K562 (cell line): ENCODE results near the gene ZFAND2B. TPM values are rescaled to one million over a fixed set of nuclear protein-coding genes. Genes with fewer than 3 reads are reported as not detected.

Experiments
- ARID2 ChIP-seq: fragments of 450-650 bp; IDR thresholded peaks from 2 replicates; pipeline ENCODE4 v1.6.1; 2017; ENCODE audit warnings: antibody characterized with exemption, mild to moderate bottlenecking
- BACH1 ChIP-seq: fragments of 200-800 bp; sonication (Bioruptor generic); IDR thresholded peaks from 2 replicates; pipeline ENCODE4 v1.6.1; 2016; ENCODE audit warnings: missing genetic modification characterization, missing compliant biosample characterization
- BDP1 ChIP-seq: IDR thresholded peaks from 3 replicates; pipeline ENCODE4 v1.6.1; 2011; ENCODE audit not compliant: insufficient read length, insufficient read depth
- GABPA ChIP-seq: fragments of 200-800 bp; sonication (Bioruptor generic); conservative IDR thresholded peaks from 2 replicates; pipeline ENCODE4 v1.6.1; 2016; ENCODE audit warnings: low read depth, missing genetic modification characterization, missing compliant biosample characterization
- POLR2AphosphoS5 ChIP-seq: IDR thresholded peaks from 2 replicates; pipeline ENCODE4 v1.6.1; 2011; ENCODE audit warnings: mild to moderate bottlenecking, low read depth, low read length, moderate library complexity; ENCODE audit not compliant: control insufficient read depth, insufficient read depth
- SIN3A ChIP-seq, 2 experiments: fragments of 150-350 bp in 1 of 2; IDR thresholded peaks; 2 replicates each; pipeline ENCODE4 v1.6.1; 2011 to 2016; ENCODE audit warnings: borderline replicate concordance in 2 of 2, low read depth in 2 of 2, low read length in 2 of 2, mild to moderate bottlenecking in 2 of 2, moderate library complexity in 2 of 2; ENCODE audit not compliant: control insufficient read depth in 1 of 2
- TOE1 ChIP-seq, 2 experiments: fragments of 450-650 bp in 1 of 2; sonication (generic) in 1 of 2; formaldehyde crosslinking in 1 of 2; IDR thresholded peaks; 2 replicates each; pipeline versions ENCODE4 v1.7.1 to v1.8.0; 2016 to 2022; ENCODE audit warnings: borderline replicate concordance in 2 of 2, mild to moderate bottlenecking in 2 of 2, antibody characterized with exemption in 1 of 2, inconsistent platforms in 1 of 2, low read depth in 1 of 2, missing genetic modification reagents in 1 of 2, moderate library complexity in 1 of 2
- ZBTB12 ChIP-seq: fragments of 250-450 bp; sonication (Bioruptor Pico); IDR thresholded peaks from 2 replicates; pipeline ENCODE4 v1.4.0; 2020
- ZBTB26 ChIP-seq: fragments of 450-650 bp; formaldehyde crosslinking; IDR thresholded peaks from 2 replicates; pipeline ENCODE4 v1.4.0; 2022; ENCODE audit warnings: missing genetic modification characterization
- ZBTB9 ChIP-seq: fragments of 450-650 bp; formaldehyde crosslinking; IDR thresholded peaks from 2 replicates; pipeline ENCODE4 v1.4.0; 2020; ENCODE audit warnings: mild to moderate bottlenecking, moderate library complexity
- ZNF444 ChIP-seq: fragments of 250-450 bp; sonication (Bioruptor Pico); IDR thresholded peaks from 2 replicates; pipeline ENCODE4 v1.4.0; 2020; ENCODE audit warnings: mild to moderate bottlenecking, moderate library complexity
- ZNF668 ChIP-seq: fragments of 250-450 bp; sonication (Bioruptor Pico); IDR thresholded peaks from 2 replicates; pipeline ENCODE4 v1.8.0; 2022; ENCODE audit warnings: mild to moderate bottlenecking, inconsistent platforms
- polyA plus RNA-seq, 8 experiments: library from polyadenylated mRNA; depleted of rRNA in 4 of 8; stranded (reverse) in 5 of 8; unstranded in 3 of 8; fragments of >200 nt; fragmentation: Nextera tagmentation in 2 of 8; fragmentation: Illumina TruSeq in 1 of 8; extraction: Ambion mirVana in 2 of 8; extraction: Trizol in 1 of 8; gene quantifications; 2 replicates each; pipeline versions ENCODE4 v1.2.1 to v1.2.3, GENCODE V29; 2011 to 2014; ENCODE audit warnings: inconsistent platforms in 1 of 8, missing spikeins in 1 of 8
- total RNA-seq, 7 experiments: library from RNA; depleted of rRNA in 6 of 7; stranded (reverse); fragments of >200 nt in 6 of 7; fragmentation: Illumina TruSeq in 2 of 7; extraction: Trizol in 2 of 7; gene quantifications; 2 replicates each; pipeline versions ENCODE4 v1.2.1 to v1.2.3, GENCODE V29; 2011 to 2021; ENCODE audit warnings: low replicate concordance in 1 of 7

Gene ZFAND2B
- total and polyA plus RNA-seq, 9 of the 15 experiments (the other 6 are each of a cell fraction or from before 2014, with no cell fraction given): 9.9 to 33.3 (median 26.1) TPM

- TF ChIP-seq SIN3A (IDR thresholded peaks at IDR 0.05; ENCODE audit: borderline replicate concordance in 2 of 2, control insufficient read depth in 1 of 2, low read depth in 2 of 2, low read length in 2 of 2) (peak; percentile 78 to 91), BDP1 (no peak), ZBTB26 (CRISPR knock-in tag) (no peak), TOE1 (IDR thresholded peaks at IDR 0.05; ENCODE audit: borderline replicate concordance) (no peak), TOE1 (CRISPR knock-in tag; IDR thresholded peaks at IDR 0.05; ENCODE audit: borderline replicate concordance, low read depth) (no peak), ARID2 (no peak), GABPA (peak; percentile 92), BACH1 (tag) (0 out of 2 replicates have a peak, but pooled peaks have one; percentile 61), ZBTB9 (CRISPR knock-in tag) (no peak), POLR2AphosphoS5 (peak; percentile 74), ZNF668 (CRISPR knock-in tag) (no peak), ZNF444 (CRISPR knock-in tag) (no peak), ZBTB12 (CRISPR knock-in tag) (peak; percentile 86)
Measured at GRCh38 chr2:219245148-219245898, 38.7 kb downstream of the ZFAND2B start, which contains the start of the genes GLB1L and STK16 (continued).
